Astrocyte (in vitro differentiated cells and primary cell): ENCODE results near the gene MIPOL1. TPM values are rescaled to one million over a fixed set of nuclear protein-coding genes. Genes with fewer than 3 reads are reported as not detected.
"Not testable (repeated sequence)": the region's sequence is repeated elsewhere in the genome, so short reads cannot be mapped to it uniquely, and the experiment has no call there.

Experiments
- DNase-seq: peaks from one replicate; pipeline ENCODE4 v3.0.0-alpha.2; 2010; ENCODE audit warnings: low read depth
- FAIRE-seq: peaks from 2 replicates; lab custom pipeline; 2011; peaks lifted over from hg19 to GRCh38; lab: Jason Lieb, UNC
- H2AFZ ChIP-seq: 2 replicates; pipeline ENCODE4 v1.6.0; 2012; ENCODE audit warnings: low read depth, low read length, inconsistent platforms
- H3K27ac ChIP-seq: 2 replicates; pipeline ENCODE4 v1.5.1; 2011; ENCODE audit warnings: low read depth, low read length, inconsistent platforms
- H3K27me3 ChIP-seq: 2 replicates; pipeline ENCODE4 v1.6.0; 2011; ENCODE audit warnings: low read length, inconsistent platforms; ENCODE audit not compliant: insufficient read depth
- H3K36me3 ChIP-seq: 2 replicates; pipeline ENCODE4 v1.5.1; 2011; ENCODE audit warnings: low read length, inconsistent platforms; ENCODE audit not compliant: insufficient read depth
- H3K4me1 ChIP-seq: 2 replicates; pipeline ENCODE4 v1.5.1; 2011; ENCODE audit warnings: low read length, inconsistent platforms; ENCODE audit not compliant: insufficient read depth
- H3K4me2 ChIP-seq: 2 replicates; pipeline ENCODE4 v1.6.0; 2012; ENCODE audit warnings: low read length, inconsistent platforms
- H3K4me3 ChIP-seq: 2 replicates; pipeline ENCODE4 v1.5.1; 2011; ENCODE audit warnings: low read depth, mild to moderate bottlenecking, low read length, inconsistent platforms; ENCODE audit not compliant: insufficient read depth
- H3K79me2 ChIP-seq: 2 replicates; pipeline ENCODE4 v1.6.0; 2012; ENCODE audit warnings: mild to moderate bottlenecking, low read length, inconsistent platforms; ENCODE audit not compliant: insufficient read depth
- H3K9ac ChIP-seq: 2 replicates; pipeline ENCODE4 v1.6.0; 2012; ENCODE audit warnings: mild to moderate bottlenecking, low read length, inconsistent platforms
- H3K9me3 ChIP-seq: 2 replicates; pipeline ENCODE4 v1.5.1; 2012; ENCODE audit warnings: low read depth, mild to moderate bottlenecking, low read length, inconsistent platforms; ENCODE audit not compliant: insufficient read depth
- H4K20me1 ChIP-seq: 2 replicates; pipeline ENCODE4 v1.6.0; 2012; ENCODE audit warnings: low read length, inconsistent platforms; ENCODE audit not compliant: insufficient read depth
- H3K27ac Mint-ChIP-seq: one replicate; pipeline ENCODE4 v1.8.0; 2021; ENCODE audit warnings: mild to moderate bottlenecking, mixed read lengths; ENCODE audit not compliant: unreplicated experiment
- H3K27me3 Mint-ChIP-seq: one replicate; pipeline ENCODE4 v1.8.0; 2021; ENCODE audit warnings: low read depth, mixed read lengths; ENCODE audit not compliant: unreplicated experiment
- H3K36me3 Mint-ChIP-seq: one replicate; pipeline ENCODE4 v1.8.0; 2021; ENCODE audit warnings: low read depth, mixed read lengths; ENCODE audit not compliant: unreplicated experiment
- H3K4me1 Mint-ChIP-seq: one replicate; pipeline ENCODE4 v1.8.0; 2021; ENCODE audit warnings: low read depth, mixed read lengths; ENCODE audit not compliant: unreplicated experiment
- H3K4me3 Mint-ChIP-seq: one replicate; pipeline ENCODE4 v1.8.0; 2021; ENCODE audit warnings: mild to moderate bottlenecking, moderate library complexity, mixed read lengths; ENCODE audit not compliant: unreplicated experiment
- H3K9me3 Mint-ChIP-seq: one replicate; pipeline ENCODE4 v1.8.0; 2021; ENCODE audit warnings: mild to moderate bottlenecking, mixed read lengths; ENCODE audit not compliant: unreplicated experiment
- EZH2 ChIP-seq: IDR thresholded peaks from 2 replicates; pipeline ENCODE4 v1.6.1; 2012; ENCODE audit warnings: mild to moderate bottlenecking, low read length, inconsistent platforms; ENCODE audit not compliant: insufficient read depth
- total RNA-seq: library from RNA; stranded (reverse); gene quantifications from 2 replicates; pipeline ENCODE4 v1.2.1, GENCODE V29; 2021
- TF ChIP-seq, protein P1 (sequence below): IDR thresholded peaks from 2 replicates; pipeline ENCODE4 v1.5.1; 2011; ENCODE audit warnings: low read depth, mild to moderate bottlenecking, inconsistent platforms, low read length, moderate library complexity; ENCODE audit not compliant: insufficient read depth

Gene MIPOL1
- total RNA-seq, 1 donor from 2014 or later, result 15.7 TPM

GRCh38 chr14:37384870-37385596, 187.3 kb downstream of the MIPOL1 start:
- H3K79me2 ChIP-seq, result no peaks in the 10 kb centered on the region
- no peaks in the 10 kb centered on the region for H3K4me1 Mint-ChIP-seq
- TF ChIP-seq EZH2, result no peak
- TF ChIP-seq, protein P1, sequence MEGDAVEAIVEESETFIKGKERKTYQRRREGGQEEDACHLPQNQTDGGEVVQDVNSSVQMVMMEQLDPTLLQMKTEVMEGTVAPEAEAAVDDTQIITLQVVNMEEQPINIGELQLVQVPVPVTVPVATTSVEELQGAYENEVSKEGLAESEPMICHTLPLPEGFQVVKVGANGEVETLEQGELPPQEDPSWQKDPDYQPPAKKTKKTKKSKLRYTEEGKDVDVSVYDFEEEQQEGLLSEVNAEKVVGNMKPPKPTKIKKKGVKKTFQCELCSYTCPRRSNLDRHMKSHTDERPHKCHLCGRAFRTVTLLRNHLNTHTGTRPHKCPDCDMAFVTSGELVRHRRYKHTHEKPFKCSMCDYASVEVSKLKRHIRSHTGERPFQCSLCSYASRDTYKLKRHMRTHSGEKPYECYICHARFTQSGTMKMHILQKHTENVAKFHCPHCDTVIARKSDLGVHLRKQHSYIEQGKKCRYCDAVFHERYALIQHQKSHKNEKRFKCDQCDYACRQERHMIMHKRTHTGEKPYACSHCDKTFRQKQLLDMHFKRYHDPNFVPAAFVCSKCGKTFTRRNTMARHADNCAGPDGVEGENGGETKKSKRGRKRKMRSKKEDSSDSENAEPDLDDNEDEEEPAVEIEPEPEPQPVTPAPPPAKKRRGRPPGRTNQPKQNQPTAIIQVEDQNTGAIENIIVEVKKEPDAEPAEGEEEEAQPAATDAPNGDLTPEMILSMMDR, result no peak

DNA sequence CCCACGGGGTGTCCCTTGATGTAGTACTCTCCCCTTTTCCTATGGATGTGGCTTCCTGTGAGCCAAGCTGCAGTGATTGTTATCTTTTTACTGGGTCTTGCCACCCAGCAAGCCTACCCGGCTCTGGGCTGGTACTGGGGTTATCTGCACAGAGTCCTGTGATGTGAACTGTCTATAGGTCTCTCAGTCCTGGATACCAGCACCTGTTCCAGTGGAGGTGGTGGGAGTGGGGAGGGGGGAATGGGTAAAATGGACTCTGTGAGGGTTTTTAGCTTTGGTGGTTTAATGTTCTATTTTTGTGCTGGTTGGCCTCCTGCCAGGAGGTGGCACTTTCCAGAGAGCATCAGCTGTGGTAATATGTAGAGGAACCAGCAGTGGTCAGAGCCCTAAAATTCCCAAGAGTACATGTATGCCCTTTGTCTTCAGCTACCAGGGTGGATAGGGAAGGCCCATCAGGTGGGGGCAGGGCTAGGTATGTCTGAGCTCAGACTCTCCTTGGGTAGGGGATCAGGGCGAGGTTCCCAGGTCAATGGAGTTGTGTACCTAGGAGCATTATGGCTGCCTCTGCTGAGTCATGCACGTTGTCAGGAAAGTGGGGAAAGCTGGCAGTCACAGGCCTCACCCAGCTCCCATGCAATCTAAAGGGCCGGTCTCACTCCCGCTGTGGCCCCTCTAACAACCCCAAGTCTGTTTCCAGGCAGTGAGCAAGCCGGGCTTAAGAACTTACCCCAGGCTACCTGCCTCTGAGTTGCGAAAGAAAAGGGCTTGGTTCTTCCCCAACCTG, 199.6 kb downstream of the MIPOL1 start:
- FAIRE-seq, H3K79me2 ChIP-seq, H3K36me3 Mint-ChIP-seq, H3K4me2 ChIP-seq, H3K9ac ChIP-seq, H3K4me1 Mint-ChIP-seq, H2AFZ ChIP-seq, DNase-seq, H4K20me1 ChIP-seq, H3K4me1 ChIP-seq, H3K27ac Mint-ChIP-seq, H3K9me3 ChIP-seq, H3K4me3 ChIP-seq, H3K27me3 ChIP-seq, H3K9me3 Mint-ChIP-seq, H3K4me3 Mint-ChIP-seq, H3K36me3 ChIP-seq, H3K27ac ChIP-seq, H3K27me3 Mint-ChIP-seq: not testable (repeated sequence)

More at GRCh38 chr14:37384870-37385596, 187.3 kb downstream of the MIPOL1 start:
- H3K9me3 ChIP-seq, result no peaks in the 10 kb centered on the region
- DNase-seq (no peak), FAIRE-seq (no peak)
- H4K20me1 ChIP-seq, result no peaks in the 10 kb centered on the region
- peaks cover 3% of the 10 kb centered on the region for H3K36me3 Mint-ChIP-seq
- no peak overlapping the region for H3K4me3 Mint-ChIP-seq
- H3K27me3 ChIP-seq, result no peaks in the 10 kb centered on the region
- H3K4me1 ChIP-seq, result no peaks in the 10 kb centered on the region
- no peak overlapping the region for H2AFZ ChIP-seq
- H3K27ac Mint-ChIP-seq, result no peak overlapping the region
- H3K4me2 ChIP-seq, result no peak overlapping the region
- no peak overlapping the region for H3K9ac ChIP-seq
- H3K9me3 Mint-ChIP-seq, result no peaks in the 10 kb centered on the region
- no peaks in the 10 kb centered on the region for H3K27me3 Mint-ChIP-seq
- no peaks in the 10 kb centered on the region for H3K36me3 ChIP-seq
- H3K4me3 ChIP-seq, result no peak overlapping the region
- no peak overlapping the region for H3K27ac ChIP-seq

GRCh38 chr14:37397941-37398215, 200.1 kb downstream of the MIPOL1 start:
- no peak for FAIRE-seq
- H3K27me3 Mint-ChIP-seq, result no peaks in the 10 kb centered on the region

More at GRCh38 chr14:37397941-37398215, 200.1 kb downstream of the MIPOL1 start:
- Histone ChIP-seq H3K9me3 (no peaks in the 10 kb centered on the region), H3K9ac (no peak overlapping the region), H2AFZ (no peak overlapping the region), H3K4me2 (no peak overlapping the region), H3K4me1 (no peaks in the 10 kb centered on the region), H4K20me1 (no peaks in the 10 kb centered on the region), H3K36me3 (no peaks in the 10 kb centered on the region), H3K79me2 (no peaks in the 10 kb centered on the region), H3K4me3 (no peak overlapping the region), H3K27ac (no peak overlapping the region), H3K27me3 (no peaks in the 10 kb centered on the region)
- Mint-ChIP-seq H3K4me3 (no peak overlapping the region), H3K27ac (no peak overlapping the region), H3K36me3 (peaks cover 5% of the 10 kb centered on the region), H3K9me3 (peaks cover 3% of the 10 kb centered on the region), H3K4me1 (peaks cover 6% of the 10 kb centered on the region)
- DNase-seq, result no peak
- TF ChIP-seq, protein P1, result no peak
- TF ChIP-seq EZH2, result no peak
